Measurements from ENCODE around the gene LAMC2.

The LAMC2 gene

GRCh38 chr1:183291216-183291762 is 105.2 kb downstream of the LAMC2 start:
- no peak for FAIRE-seq

DNA sequence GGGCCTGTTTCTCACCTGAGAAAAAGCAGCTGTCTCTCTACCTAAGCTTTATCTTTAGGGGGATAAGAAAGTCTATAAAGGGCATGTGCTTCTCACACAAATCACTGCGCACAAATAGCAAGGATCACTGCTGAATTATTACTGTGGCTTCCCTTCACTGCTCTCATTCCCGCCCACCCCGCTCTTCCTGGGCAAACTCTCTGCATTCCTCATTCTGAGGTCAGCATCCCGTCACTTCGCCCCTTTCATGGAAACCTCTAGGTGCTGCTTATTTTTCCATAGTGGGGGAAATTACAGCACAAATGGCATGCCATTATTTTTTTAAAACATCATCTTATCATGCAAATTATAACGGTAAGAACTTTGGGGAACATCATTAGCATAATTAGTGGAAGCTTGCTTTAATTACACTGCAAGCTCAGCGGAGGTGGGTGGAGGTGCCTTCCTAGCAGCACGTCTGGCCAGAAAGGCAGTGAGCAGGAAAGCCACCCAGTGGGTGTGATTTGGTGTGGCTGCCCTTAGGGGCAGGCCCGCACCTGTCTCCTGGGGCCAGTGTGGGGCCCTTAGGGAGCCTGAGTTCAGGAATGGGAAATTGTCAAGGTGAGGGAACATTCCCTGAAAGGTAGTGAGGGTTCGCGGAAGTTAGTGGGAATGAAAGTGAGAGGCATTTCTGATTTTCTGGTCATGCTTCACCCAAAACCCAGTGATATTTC is 105.9 kb downstream of the LAMC2 start:
- FAIRE-seq = no peak

DNA sequence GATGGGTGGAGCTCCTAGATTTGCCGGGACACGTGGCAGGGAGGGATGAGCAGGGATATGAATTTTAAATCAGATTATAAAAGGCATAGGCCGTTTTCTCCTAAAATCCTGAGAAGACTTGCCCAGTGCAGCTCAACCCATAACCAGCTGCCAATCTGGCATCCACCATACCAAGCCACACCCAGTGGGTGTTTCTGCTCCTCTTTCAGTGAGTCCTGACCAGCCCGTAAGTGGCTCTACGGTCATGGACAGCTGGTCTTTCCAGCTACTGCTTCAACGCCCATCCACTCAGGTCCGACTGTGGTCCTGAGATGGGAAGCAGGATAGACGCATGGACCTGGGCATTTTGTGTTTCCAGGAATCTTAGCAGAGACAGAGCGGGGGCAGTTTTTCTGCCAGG is 107.2 kb downstream of the LAMC2 start:
- no peak for FAIRE-seq

DNA sequence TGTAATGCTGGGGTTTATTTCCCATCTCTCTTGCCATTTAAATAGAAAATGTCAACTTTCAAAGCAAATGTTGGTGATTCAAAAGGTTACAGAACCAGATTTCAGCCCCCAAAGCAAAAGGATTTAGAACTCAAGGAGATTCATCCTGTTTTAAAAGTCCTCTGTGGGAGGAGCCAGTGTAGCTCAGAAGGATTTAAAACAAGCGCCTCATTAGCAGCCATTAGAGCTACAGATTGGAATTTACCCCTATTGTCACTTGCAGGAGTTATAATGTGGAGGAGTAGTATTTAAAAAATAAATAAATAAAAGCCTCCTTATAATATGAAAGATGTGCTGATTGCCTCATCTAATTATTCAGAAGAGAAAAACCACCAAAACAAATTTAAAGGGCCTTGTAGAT is 107.8 kb downstream of the LAMC2 start:
- no peak for FAIRE-seq
